Uterus (tissue), 2 donors: ENCODE data around the gene PLD2.

ENCODE experiments used
- CTCF ChIP-seq, 4 experiments: fragments of 200-600 bp in 2 of 4; fragments of 450-650 bp in 2 of 4; sonication (generic) in 2 of 4; IDR thresholded peaks; one replicate each; pipeline ENCODE4 v1.5.1; 2016 to 2019; ENCODE audit warnings: antibody characterized with exemption in 4 of 4, mild to moderate bottlenecking in 2 of 4, moderate library complexity in 1 of 4
- POLR2A ChIP-seq, 2 donors: fragments of 450-650 bp; IDR thresholded peaks; one replicate each; pipeline ENCODE4 v1.6.1; 2016; ENCODE audit warnings: antibody characterized with exemption in 2 of 2, mild to moderate bottlenecking in 1 of 2, moderate library complexity in 1 of 2

GRCh38 chr17:4843321-4844000, 36.5 kb downstream of the PLD2 start:
- no peak for TF ChIP-seq POLR2A (IDR thresholded peaks at IDR 0.05)
- TF ChIP-seq CTCF (IDR thresholded peaks at IDR 0.05): no peak
